WTC11 (cell line): ENCODE results near the gene CPSF4. TPM values are rescaled to one million over a fixed set of nuclear protein-coding genes. Genes with fewer than 3 reads are reported as not detected.

Source experiments
- ATAC-seq: fragments of 200-7000 bp; cut with Tn5 transposase; 2 replicates; pipeline ENCODE4 v1.10.0; 2021; ENCODE audit warnings: mild to moderate bottlenecking, moderate library complexity
- CTCF ChIA-PET: fragments of 300-600 bp; sonication (Branson Sonifier 250); formaldehyde crosslinking; loops from one replicate; lab custom pipeline; 2021; ENCODE audit warnings: antibody characterized with exemption; lab: Charles Lee
- POLR2A ChIA-PET: fragments of 350-600 bp; sonication (Branson Sonifier 250); formaldehyde crosslinking; loops from one replicate; lab custom pipeline; 2021; ENCODE audit warnings: antibody characterized with exemption; lab: Charles Lee
- DNase-seq: peaks from one replicate; pipeline ENCODE4 v3.0.0; 2021; ENCODE audit warnings: low spot score
- H3K27ac Mint-ChIP-seq: 2 replicates; pipeline ENCODE4 v1.8.0; 2021; ENCODE audit warnings: mixed read lengths
- H3K27me3 Mint-ChIP-seq: 2 replicates; pipeline ENCODE4 v1.8.0; 2021; ENCODE audit warnings: low read depth, mild to moderate bottlenecking, moderate library complexity, mixed read lengths
- H3K36me3 Mint-ChIP-seq: 2 replicates; pipeline ENCODE4 v1.8.0; 2021; ENCODE audit warnings: mixed read lengths
- H3K4me1 Mint-ChIP-seq: 2 replicates; pipeline ENCODE4 v1.8.0; 2022; ENCODE audit warnings: mixed read lengths
- H3K4me3 Mint-ChIP-seq: 2 replicates; pipeline ENCODE4 v1.8.0; 2021; ENCODE audit warnings: mild to moderate bottlenecking, moderate library complexity, mixed read lengths
- H3K9me3 Mint-ChIP-seq: 2 replicates; pipeline ENCODE4 v1.8.0; 2021; ENCODE audit warnings: mixed read lengths
- ATF1 ChIP-seq: sonication (generic); formaldehyde crosslinking; IDR thresholded peaks from 2 replicates; pipeline ENCODE4 v1.8.1; 2023; ENCODE audit warnings: mild to moderate bottlenecking, moderate library complexity, missing genetic modification reagents
- ATF2 ChIP-seq: sonication (generic); formaldehyde crosslinking; IDR thresholded peaks from 2 replicates; pipeline ENCODE4 v1.8.1; 2022; ENCODE audit warnings: low read depth, missing genetic modification reagents, borderline replicate concordance
- CREM ChIP-seq: sonication (generic); formaldehyde crosslinking; IDR thresholded peaks from 2 replicates; pipeline ENCODE4 v1.8.1; 2022; ENCODE audit warnings: mild to moderate bottlenecking, missing genetic modification reagents, moderate library complexity
- E2F4 ChIP-seq: sonication (generic); formaldehyde crosslinking; IDR thresholded peaks from 2 replicates; pipeline ENCODE4 v1.8.1; 2022; ENCODE audit warnings: low read depth, mild to moderate bottlenecking, moderate library complexity, missing genetic modification reagents, borderline replicate concordance
- EMX1 ChIP-seq: fragments of 250-450 bp; sonication (Bioruptor Pico); IDR thresholded peaks from 2 replicates; pipeline ENCODE4 v1.8.0; 2021; ENCODE audit warnings: mild to moderate bottlenecking
- ETV6 ChIP-seq: sonication (generic); formaldehyde crosslinking; IDR thresholded peaks from 2 replicates; pipeline ENCODE4 v1.8.1; 2022; ENCODE audit warnings: mild to moderate bottlenecking, missing genetic modification reagents
- FOXK1 ChIP-seq: sonication (generic); formaldehyde crosslinking; IDR thresholded peaks from 2 replicates; pipeline ENCODE4 v1.8.0; 2022; ENCODE audit warnings: mild to moderate bottlenecking, moderate library complexity, missing genetic modification reagents
- GRHL2 ChIP-seq: fragments of 250-450 bp; sonication (Bioruptor Pico); IDR thresholded peaks from 2 replicates; pipeline ENCODE4 v1.8.0; 2022; ENCODE audit warnings: mild to moderate bottlenecking, moderate library complexity; ENCODE audit not compliant: insufficient replicate concordance, severe bottlenecking
- HMGA2 ChIP-seq: fragments of 250-450 bp; sonication (Bioruptor Pico); IDR thresholded peaks from 2 replicates; pipeline ENCODE4 v1.4.0; 2021; ENCODE audit warnings: mild to moderate bottlenecking, moderate library complexity
- HMGXB4 ChIP-seq: sonication (generic); formaldehyde crosslinking; IDR thresholded peaks from 2 replicates; pipeline ENCODE4 v1.8.1; 2023; ENCODE audit warnings: mild to moderate bottlenecking, moderate library complexity, missing genetic modification reagents
- IRF1 ChIP-seq: sonication (generic); formaldehyde crosslinking; IDR thresholded peaks from 2 replicates; pipeline ENCODE4 v1.8.0; 2023; ENCODE audit warnings: missing genetic modification reagents
- IRF2 ChIP-seq: sonication (generic); formaldehyde crosslinking; IDR thresholded peaks from 2 replicates; pipeline ENCODE4 v1.8.0; 2022; ENCODE audit warnings: low read depth, missing genetic modification reagents, borderline replicate concordance
- JAZF1 ChIP-seq: fragments of 250-450 bp; sonication (Bioruptor Pico); IDR thresholded peaks from 2 replicates; pipeline ENCODE4 v1.9.0; 2021; ENCODE audit warnings: moderate library complexity, mild to moderate bottlenecking, inconsistent platforms
- MAX ChIP-seq: sonication (generic); formaldehyde crosslinking; IDR thresholded peaks from 2 replicates; pipeline ENCODE4 v1.8.0; 2022; ENCODE audit warnings: mild to moderate bottlenecking, missing genetic modification reagents
- MLX ChIP-seq: sonication (generic); formaldehyde crosslinking; IDR thresholded peaks from 2 replicates; pipeline ENCODE4 v1.8.1; 2023; ENCODE audit warnings: mild to moderate bottlenecking, missing genetic modification reagents, moderate library complexity
- NFATC4 ChIP-seq: fragments of 250-450 bp; sonication (Bioruptor Pico); IDR thresholded peaks from 2 replicates; pipeline ENCODE4 v1.9.0; 2021; ENCODE audit warnings: mild to moderate bottlenecking
- NR2C2 ChIP-seq: sonication (generic); formaldehyde crosslinking; IDR thresholded peaks from 2 replicates; pipeline ENCODE4 v1.8.0; 2022; ENCODE audit warnings: mild to moderate bottlenecking, missing genetic modification reagents
- SMAD4 ChIP-seq: sonication (generic); formaldehyde crosslinking; IDR thresholded peaks from 2 replicates; pipeline ENCODE4 v1.8.0; 2022; ENCODE audit warnings: mild to moderate bottlenecking, missing genetic modification reagents
- TEAD4 ChIP-seq: sonication (generic); formaldehyde crosslinking; IDR thresholded peaks from 2 replicates; pipeline ENCODE4 v1.8.0; 2022; ENCODE audit warnings: mild to moderate bottlenecking, missing genetic modification reagents
- ZNF121 ChIP-seq: sonication (generic); formaldehyde crosslinking; IDR thresholded peaks from 2 replicates; pipeline ENCODE4 v1.8.0; 2023; ENCODE audit warnings: missing genetic modification reagents
- ZNF138 ChIP-seq: sonication (generic); formaldehyde crosslinking; conservative IDR thresholded peaks from 2 replicates; pipeline ENCODE4 v1.8.1; 2022; ENCODE audit warnings: mild to moderate bottlenecking, moderate library complexity, missing genetic modification reagents
- ZNF219 ChIP-seq: sonication (generic); formaldehyde crosslinking; IDR thresholded peaks from 2 replicates; pipeline ENCODE4 v1.8.0; 2023; ENCODE audit warnings: missing genetic modification reagents, mild to moderate bottlenecking, borderline replicate concordance
- ZSCAN18 ChIP-seq: fragments of 250-450 bp; sonication (Bioruptor Pico); IDR thresholded peaks from 2 replicates; pipeline ENCODE4 v2.1.2; 2022; ENCODE audit warnings: mild to moderate bottlenecking, moderate library complexity
- total RNA-seq: library from RNA; stranded (reverse); gene quantifications from 3 replicates; pipeline ENCODE4 v1.2.3, GENCODE V29; 2021

The CPSF4 gene
- total RNA-seq, 1 experiment from 2014 or later, result 109 TPM

- peaks cover 36% of the 10 kb centered on the region for H3K36me3 Mint-ChIP-seq
- peak overlapping the region; percentile 73; the same call in 1 of the 2 replicates for H3K27ac Mint-ChIP-seq
- ATAC-seq, result no peak
Measured at GRCh38 chr7:99498546-99498944, 59.8 kb downstream of the CPSF4 start.

GRCh38 chr7:99499371-99499720, 60.6 kb downstream of the CPSF4 start:
- no peak for ATAC-seq

More at GRCh38 chr7:99498546-99498944, 59.8 kb downstream of the CPSF4 start:
- TF ChIP-seq GRHL2 (CRISPR knock-in tag) (no peak), ATF1 (CRISPR knock-in tag) (no peak), NR2C2 (CRISPR knock-in tag) (no peak)
- Mint-ChIP-seq H3K4me1 (peaks cover 15% of the 10 kb centered on the region), H3K27me3 (no peaks in the 10 kb centered on the region), H3K4me3 (peak overlapping the region; percentile 99), H3K9me3 (peaks cover 19% of the 10 kb centered on the region)
- DNase-seq, result no peak
- ChIA-PET CTCF (no interaction called here), POLR2A (no interaction called here)

GRCh38 chr7:99499721-99500636, 61.2 kb downstream of the CPSF4 start, which contains the start of gene ZNF394:
Gene ZNF394, minus strand, starts transcription at chr7:99500281. Its CDS starts 188 bp downstream, at chr7:99500093.
- peak within 1 kb of the TSS; percentile 99 for H3K4me3 Mint-ChIP-seq
- CTCF ChIA-PET, result interaction anchor here (0.6 to 1.0 kb wide), 4 partner anchors 41 to 358 kb away, joined by 3 to 4 read pairs (median 3); no protein-coding TSS in a partner anchor
- H3K27me3 Mint-ChIP-seq, result no peaks in the 10 kb centered on the region
- DNase-seq, result peak; percentile 93
- peaks cover 10% of the 10 kb centered on the region for H3K9me3 Mint-ChIP-seq
- H3K27ac Mint-ChIP-seq, result peak within 1 kb of the TSS; percentile 100
- ATAC-seq, result peak; percentile 40
- POLR2A ChIA-PET, result interaction anchor here (0.7 to 1.4 kb wide), 3 partner anchors 58 to 117 kb away, joined by 3 to 8 read pairs (median 4); partner anchors contain the start of genes ZNF655 and ZSCAN25
- peaks cover 15% of the 10 kb centered on the region for H3K4me1 Mint-ChIP-seq
- H3K36me3 Mint-ChIP-seq, result peaks cover 22% of the 10 kb centered on the region
- TF ChIP-seq ATF2 (CRISPR knock-in tag), result no peak
- peak; percentile 79 for TF ChIP-seq ETV6 (CRISPR knock-in tag)
- peak; percentile 85 for TF ChIP-seq MAX (CRISPR knock-in tag)
- TF ChIP-seq NFATC4, result 0 out of 2 replicates have a peak, but pooled peaks have one; percentile 51
- no peak for TF ChIP-seq ZSCAN18 (CRISPR knock-in tag)
- no peak for TF ChIP-seq ZNF138 (CRISPR knock-in tag)
- no peak for TF ChIP-seq SMAD4 (CRISPR knock-in tag)
- TF ChIP-seq EMX1 (CRISPR knock-in tag), result no peak
- 0 out of 2 replicates have a peak, but pooled peaks have one; percentile 45 for TF ChIP-seq HMGXB4 (CRISPR knock-in tag)
- no peak for TF ChIP-seq HMGA2
- TF ChIP-seq CREM (CRISPR knock-in tag), result peak; percentile 96
- TF ChIP-seq E2F4 (CRISPR knock-in tag), result no peak
- no peak for TF ChIP-seq GRHL2 (CRISPR knock-in tag)
- TF ChIP-seq FOXK1 (CRISPR knock-in tag), result peak; percentile 99

More at GRCh38 chr7:99499371-99499720, 60.6 kb downstream of the CPSF4 start:
- H3K9me3 Mint-ChIP-seq, result peaks cover 11% of the 10 kb centered on the region
- no peaks in the 10 kb centered on the region for H3K27me3 Mint-ChIP-seq
- TF ChIP-seq TEAD4 (no peak), JAZF1 (CRISPR knock-in tag) (no peak), ZNF121 (CRISPR knock-in tag) (no peak), IRF1 (CRISPR knock-in tag) (no peak), MLX (no peak), ATF1 (CRISPR knock-in tag) (no peak), FOXK1 (CRISPR knock-in tag) (no peak), IRF2 (CRISPR knock-in tag) (no peak), ZNF219 (no peak)
- H3K27ac Mint-ChIP-seq, result peak overlapping the region; percentile 100
- peaks cover 28% of the 10 kb centered on the region for H3K36me3 Mint-ChIP-seq
- DNase-seq, result no peak
- ChIA-PET CTCF (interaction anchor here (1.0 kb wide), 2 partner anchors 40 to 117 kb away, joined by 3 read pairs; no protein-coding TSS in a partner anchor), POLR2A (interaction anchor here (0.9 kb wide), 1 partner anchor 81 kb away, joined by 4 read pairs; no protein-coding TSS in a partner anchor)
- peaks cover 15% of the 10 kb centered on the region for H3K4me1 Mint-ChIP-seq
- H3K4me3 Mint-ChIP-seq, result peak overlapping the region; percentile 99
